Immature natural killer cell (primary cell): ENCODE measurements around the gene RASSF8. TPM values are rescaled to one million over a fixed set of nuclear protein-coding genes. Genes with fewer than 3 reads are reported as not detected.

Source experiments
- DNase-seq, 3 donors: peaks; one replicate each; pipeline ENCODE4 v3.0.0; 2022; ENCODE audit warnings: mixed read lengths in 1 of 3
- H3K27ac Mint-ChIP-seq, 6 donors: one replicate each; pipeline ENCODE4 v1.8.0; 2020; ENCODE audit warnings: mixed read lengths in 6 of 6, mild to moderate bottlenecking in 5 of 6, inconsistent platforms in 4 of 6, moderate library complexity in 3 of 6
- H3K27me3 Mint-ChIP-seq, 3 donors: one replicate each; pipeline ENCODE4 v1.8.0; 2020 to 2021; ENCODE audit warnings: low read depth in 3 of 3, mild to moderate bottlenecking in 3 of 3, mixed read lengths in 3 of 3, moderate library complexity in 3 of 3, inconsistent platforms in 1 of 3
- H3K36me3 Mint-ChIP-seq, 3 donors: one replicate each; pipeline ENCODE4 v1.8.0; 2020; ENCODE audit warnings: mixed read lengths in 3 of 3, inconsistent platforms in 2 of 3, mild to moderate bottlenecking in 2 of 3
- H3K4me1 Mint-ChIP-seq, 2 donors: one replicate each; pipeline ENCODE4 v1.8.0; 2020; ENCODE audit warnings: inconsistent platforms in 2 of 2, mild to moderate bottlenecking in 2 of 2, mixed read lengths in 2 of 2, moderate library complexity in 1 of 2
- H3K4me3 Mint-ChIP-seq, 5 donors: one replicate each; pipeline ENCODE4 v1.8.0; 2020; ENCODE audit warnings: mild to moderate bottlenecking in 5 of 5, mixed read lengths in 5 of 5, inconsistent platforms in 3 of 5, moderate library complexity in 3 of 5
- H3K9me3 Mint-ChIP-seq, 6 donors: one replicate each; pipeline ENCODE4 v1.8.0; 2020; ENCODE audit warnings: mild to moderate bottlenecking in 6 of 6, mixed read lengths in 6 of 6, inconsistent platforms in 4 of 6, moderate library complexity in 3 of 6
- polyA plus RNA-seq, 3 donors: library from polyadenylated mRNA; unstranded; fragments of 300-500 nt; fragmentation: Illumina TruSeq; gene quantifications; one replicate each; pipeline ENCODE4 v1.2.3, GENCODE V29; 2021

Gene RASSF8
- polyA plus RNA-seq, 3 donors from 2014 or later, result 0.30 to 1.3 TPM; not detected in 1

DNA sequence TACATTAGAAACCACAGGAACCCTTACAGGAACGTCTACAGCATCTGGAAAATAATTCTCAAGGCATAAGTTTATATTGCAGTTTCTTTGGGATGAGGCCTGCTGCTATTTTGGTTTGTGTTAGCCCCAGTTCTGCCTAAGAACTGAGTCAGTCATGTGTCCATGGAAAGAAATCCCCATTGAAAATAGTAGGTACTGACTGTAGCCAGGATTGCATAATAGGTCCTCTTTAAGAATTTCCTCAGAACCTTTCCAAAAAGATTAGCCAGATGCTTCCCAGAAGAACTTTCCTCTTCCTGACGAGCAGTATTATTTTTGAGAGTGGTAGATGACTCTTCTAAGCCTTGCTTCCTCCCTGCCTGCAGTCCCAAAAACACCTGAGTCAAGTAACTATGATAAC lies 52.6 kb downstream of the RASSF8 start:
- Mint-ChIP-seq H3K9me3 (no peaks in the 10 kb centered on the region), H3K27me3 (peaks cover 0 to 2% (median 2%) of the 10 kb centered on the region in 3 donors), H3K4me3 (no peak overlapping the region), H3K27ac (no peak overlapping the region), H3K36me3 (no peaks in the 10 kb centered on the region), H3K4me1 (no peaks in the 10 kb centered on the region)
- no peak for DNase-seq

- H3K4me3 Mint-ChIP-seq, result no peak overlapping the region
- H3K36me3 Mint-ChIP-seq, result no peaks in the 10 kb centered on the region
- no peak overlapping the region for H3K27ac Mint-ChIP-seq
- no peaks in the 10 kb centered on the region for H3K9me3 Mint-ChIP-seq
- DNase-seq, result no peak
- H3K27me3 Mint-ChIP-seq, result peaks cover 3 to 4% (median 4%) of the 10 kb centered on the region in 3 donors
- no peaks in the 10 kb centered on the region for H3K4me1 Mint-ChIP-seq
Measured at GRCh38 chr12:26014085-26014484, 55.6 kb downstream of the RASSF8 start.

GRCh38 chr12:26016516-26016915 lies 58.0 kb downstream of the RASSF8 start:
- Mint-ChIP-seq H3K9me3 (no peaks in the 10 kb centered on the region), H3K36me3 (no peaks in the 10 kb centered on the region), H3K4me3 (no peak overlapping the region), H3K4me1 (no peaks in the 10 kb centered on the region), H3K27me3 (peaks cover 3 to 4% (median 3%) of the 10 kb centered on the region in 3 donors), H3K27ac (no peak overlapping the region)
- DNase-seq, result no peak

DNA sequence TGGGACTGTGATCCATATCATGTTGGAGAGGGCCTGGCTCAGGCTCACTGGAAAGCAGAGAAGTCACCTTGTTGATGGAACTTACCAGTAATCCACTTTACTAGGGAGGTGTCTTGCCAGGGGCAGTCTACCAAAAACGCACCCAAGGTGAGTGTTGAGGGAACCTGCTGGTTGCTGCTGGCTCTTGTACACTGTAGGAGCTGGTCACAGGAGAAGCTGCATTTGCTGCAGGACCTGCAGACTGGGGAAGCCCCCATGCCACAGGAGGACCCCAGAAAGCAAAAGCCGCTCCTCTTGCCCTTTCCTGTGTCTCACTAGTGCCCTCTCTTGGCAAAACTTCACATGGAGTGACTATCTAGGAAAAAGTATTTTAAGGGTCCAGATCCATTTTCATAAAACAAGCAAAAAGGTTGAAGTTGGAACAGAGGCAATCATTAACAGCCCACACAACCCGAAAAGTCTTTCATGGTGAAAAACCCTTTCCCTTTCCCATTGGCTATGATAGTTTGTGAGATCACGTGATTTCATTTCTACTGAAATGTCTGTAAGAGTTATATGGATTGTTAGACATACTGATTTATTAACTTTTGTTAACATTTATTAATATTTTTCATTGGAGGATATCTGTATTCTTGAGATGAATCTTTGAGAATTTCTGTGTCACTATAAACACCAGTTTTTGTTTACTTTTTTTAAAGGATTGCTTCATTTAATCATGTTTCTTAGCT lies 59.2 kb downstream of the RASSF8 start:
- Mint-ChIP-seq H3K27me3 (peaks cover 2 to 3% (median 3%) of the 10 kb centered on the region in 3 donors), H3K27ac (no peak overlapping the region)
- peak in 2 of 3 donors; percentile 3 to 4 for DNase-seq

DNA sequence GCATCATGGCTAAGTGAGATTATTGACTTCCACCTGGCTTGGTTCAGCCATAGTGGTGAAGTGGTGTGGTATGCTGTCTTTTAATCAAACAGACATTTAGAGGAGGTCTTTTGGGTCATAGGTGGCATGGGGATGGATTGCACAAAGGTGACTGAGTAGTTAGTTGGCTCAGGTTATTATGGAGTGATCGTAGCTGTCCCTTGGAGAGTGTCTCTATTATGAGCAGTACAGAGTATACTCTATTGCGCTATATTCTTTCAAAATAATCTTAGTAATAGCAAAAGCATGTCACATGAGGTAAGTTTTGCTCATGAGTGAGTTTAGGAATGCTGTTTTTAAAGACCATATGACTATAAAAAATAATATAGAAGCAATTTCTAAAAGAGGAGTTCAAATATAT lies 60.4 kb downstream of the RASSF8 start:
- no peaks in the 10 kb centered on the region for H3K4me1 Mint-ChIP-seq
- no peak for DNase-seq
- H3K36me3 Mint-ChIP-seq, result no peaks in the 10 kb centered on the region
- no peak overlapping the region for H3K27ac Mint-ChIP-seq
- no peaks in the 10 kb centered on the region for H3K9me3 Mint-ChIP-seq
- no peak overlapping the region for H3K4me3 Mint-ChIP-seq
- peaks cover 2 to 3% (median 3%) of the 10 kb centered on the region in 3 donors for H3K27me3 Mint-ChIP-seq

More for the DNA sequence above, 59.2 kb downstream of the RASSF8 start:
- Mint-ChIP-seq H3K4me3 (no peak overlapping the region), H3K36me3 (no peaks in the 10 kb centered on the region), H3K4me1 (no peaks in the 10 kb centered on the region), H3K9me3 (no peaks in the 10 kb centered on the region)

DNA sequence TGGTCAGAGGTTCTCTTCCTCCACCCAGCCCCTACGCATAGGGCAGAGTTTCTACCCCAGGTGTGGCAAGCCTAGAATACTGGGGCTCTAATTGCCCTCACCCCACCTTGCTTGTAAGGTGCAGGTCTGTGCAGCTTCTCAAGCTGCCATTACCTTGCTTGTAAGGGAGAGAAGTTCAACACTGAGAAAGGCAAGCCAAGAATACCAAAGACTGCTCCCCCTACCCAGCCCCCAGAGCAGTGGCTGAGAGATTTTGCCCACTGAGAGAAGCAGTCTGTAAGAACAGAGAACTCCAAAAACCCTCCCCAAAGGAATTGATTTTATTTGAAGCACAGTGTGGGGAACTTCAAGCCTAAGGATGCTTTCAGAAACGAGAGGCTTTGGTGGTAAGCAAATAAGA lies 63.1 kb downstream of the RASSF8 start:
- H3K27ac Mint-ChIP-seq, result no peak overlapping the region
- DNase-seq, result no peak
- no peak overlapping the region for H3K4me3 Mint-ChIP-seq
- H3K4me1 Mint-ChIP-seq, result no peaks in the 10 kb centered on the region
- no peaks in the 10 kb centered on the region for H3K36me3 Mint-ChIP-seq
- peaks cover 0 to 3% (median 2%) of the 10 kb centered on the region in 3 donors for H3K27me3 Mint-ChIP-seq
- no peaks in the 10 kb centered on the region for H3K9me3 Mint-ChIP-seq

- Mint-ChIP-seq H3K9me3 (no peaks in the 10 kb centered on the region), H3K36me3 (no peaks in the 10 kb centered on the region), H3K4me1 (no peaks in the 10 kb centered on the region), H3K27ac (no peak overlapping the region), H3K27me3 (peaks cover 0 to 3% (median 2%) of the 10 kb centered on the region in 3 donors), H3K4me3 (no peak overlapping the region)
- DNase-seq, result no peak
Measured at GRCh38 chr12:26022043-26022442, 63.6 kb downstream of the RASSF8 start.

DNA sequence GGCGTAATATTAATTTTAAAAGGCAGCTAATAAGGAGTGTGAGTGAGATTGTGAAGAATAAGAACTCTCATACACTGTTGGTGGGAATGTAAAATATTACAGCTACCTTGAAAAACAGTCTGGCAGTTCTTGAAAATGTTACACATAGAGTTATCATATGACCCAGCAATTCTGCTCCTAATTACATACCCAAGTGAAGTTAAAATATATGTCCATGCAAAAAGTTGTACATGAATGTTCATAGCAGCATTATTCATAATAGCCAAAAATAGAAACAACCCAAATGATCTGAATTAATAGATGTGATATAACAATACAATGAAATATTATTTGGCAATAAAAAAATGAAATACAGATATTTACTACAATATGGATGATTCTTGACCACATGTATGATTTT lies 68.2 kb downstream of the RASSF8 start:
- Mint-ChIP-seq H3K27ac (no peak overlapping the region), H3K36me3 (no peaks in the 10 kb centered on the region), H3K9me3 (peaks cover 0 to 1% (median 0%) of the 10 kb centered on the region in 6 donors), H3K4me1 (no peaks in the 10 kb centered on the region), H3K4me3 (no peak overlapping the region), H3K27me3 (peaks cover 0 to 4% (median 0%) of the 10 kb centered on the region in 3 donors)
- no peak for DNase-seq

- DNase-seq, result no peak
- Mint-ChIP-seq H3K36me3 (no peaks in the 10 kb centered on the region), H3K4me1 (no peaks in the 10 kb centered on the region), H3K27ac (no peak overlapping the region), H3K9me3 (peaks cover 0 to 1% (median 0%) of the 10 kb centered on the region in 6 donors), H3K4me3 (no peak overlapping the region), H3K27me3 (peaks cover 0 to 4% (median 0%) of the 10 kb centered on the region in 3 donors)
Measured at GRCh38 chr12:26027401-26027800, 68.9 kb downstream of the RASSF8 start.

- H3K4me3 Mint-ChIP-seq, result no peak overlapping the region
- no peak overlapping the region for H3K27ac Mint-ChIP-seq
- no peaks in the 10 kb centered on the region for H3K36me3 Mint-ChIP-seq
- peaks cover 0 to 1% (median 0%) of the 10 kb centered on the region in 6 donors for H3K9me3 Mint-ChIP-seq
- H3K4me1 Mint-ChIP-seq, result no peaks in the 10 kb centered on the region
- peaks cover 0 to 4% (median 0%) of the 10 kb centered on the region in 3 donors for H3K27me3 Mint-ChIP-seq
- peak; percentile 1 to 20 (median 12) for DNase-seq
Measured at GRCh38 chr12:26028953-26029735, 70.7 kb downstream of the RASSF8 start.

DNA sequence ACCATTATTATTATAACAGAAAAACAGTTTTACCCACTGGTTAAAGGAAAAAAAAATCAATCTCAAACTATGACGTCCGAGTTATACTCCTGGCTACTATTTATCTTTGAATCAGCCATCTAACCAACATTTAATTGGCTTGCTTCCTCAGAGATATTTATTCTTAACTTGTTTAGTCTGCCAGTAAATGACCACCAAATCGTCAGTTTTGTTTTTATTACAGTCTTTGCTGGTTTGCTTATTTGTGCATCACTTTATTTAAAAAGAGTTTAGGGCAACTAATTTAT lies 71.2 kb downstream of the RASSF8 start:
- Mint-ChIP-seq H3K4me3 (no peak overlapping the region), H3K9me3 (peaks cover 0 to 1% (median 0%) of the 10 kb centered on the region in 6 donors), H3K27me3 (peaks cover 0 to 4% (median 0%) of the 10 kb centered on the region in 3 donors), H3K4me1 (no peaks in the 10 kb centered on the region), H3K27ac (no peak overlapping the region), H3K36me3 (no peaks in the 10 kb centered on the region)
- no peak for DNase-seq

DNA sequence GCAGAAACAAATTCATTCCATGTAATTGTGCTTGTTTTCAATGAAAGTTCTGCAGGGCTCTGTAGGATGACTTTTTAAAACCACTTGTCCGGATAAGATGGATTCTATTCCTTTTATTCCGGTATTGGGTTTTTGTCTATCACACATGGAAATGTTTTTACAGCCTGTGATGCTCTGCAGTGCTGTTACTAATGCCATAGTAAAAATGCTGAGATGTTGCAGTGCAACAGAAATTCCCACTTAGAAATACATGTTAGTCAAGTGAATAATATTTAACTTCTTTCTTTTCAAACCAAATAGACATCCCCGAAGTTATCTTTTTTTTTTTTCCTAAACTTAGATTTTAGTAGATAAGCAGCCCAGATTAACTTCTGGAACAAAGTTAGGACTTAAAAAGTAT lies 71.9 kb downstream of the RASSF8 start:
- Mint-ChIP-seq H3K9me3 (peaks cover 0 to 1% (median 0%) of the 10 kb centered on the region in 6 donors), H3K27me3 (peaks cover 0 to 4% (median 0%) of the 10 kb centered on the region in 3 donors), H3K4me1 (no peaks in the 10 kb centered on the region), H3K27ac (no peak overlapping the region), H3K4me3 (no peak overlapping the region), H3K36me3 (no peaks in the 10 kb centered on the region)
- DNase-seq, result no peak

GRCh38 chr12:26031318-26031717 lies 72.8 kb downstream of the RASSF8 start:
- peaks cover 0 to 4% (median 0%) of the 10 kb centered on the region in 3 donors for H3K27me3 Mint-ChIP-seq
- peaks cover 0 to 1% (median 0%) of the 10 kb centered on the region in 6 donors for H3K9me3 Mint-ChIP-seq
- H3K4me3 Mint-ChIP-seq, result no peak overlapping the region
- no peaks in the 10 kb centered on the region for H3K36me3 Mint-ChIP-seq
- no peak for DNase-seq
- H3K4me1 Mint-ChIP-seq, result no peaks in the 10 kb centered on the region
- H3K27ac Mint-ChIP-seq, result no peak overlapping the region

DNA sequence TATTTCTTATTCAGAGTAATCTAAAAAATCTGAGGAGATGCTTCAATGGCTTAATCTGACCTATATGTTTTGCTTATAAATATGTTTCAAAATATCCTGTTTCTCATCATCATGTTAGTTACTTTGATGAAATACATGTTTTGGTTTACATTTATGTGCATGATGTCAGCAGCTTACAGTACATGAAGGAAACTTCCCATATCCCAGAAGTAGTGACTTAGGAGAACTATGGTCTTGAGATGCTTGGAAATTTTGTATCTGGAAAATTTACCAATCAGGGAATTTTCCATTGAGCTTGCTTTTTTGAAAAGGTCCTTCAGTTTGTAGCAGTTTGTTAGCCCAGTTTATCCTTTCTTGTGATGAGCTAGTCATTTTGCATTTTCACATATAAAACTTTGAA lies 73.3 kb downstream of the RASSF8 start:
- H3K4me1 Mint-ChIP-seq, result no peaks in the 10 kb centered on the region
- no peaks in the 10 kb centered on the region for H3K36me3 Mint-ChIP-seq
- DNase-seq, result no peak
- H3K4me3 Mint-ChIP-seq, result no peak overlapping the region
- H3K9me3 Mint-ChIP-seq, result peaks cover 0 to 1% (median 0%) of the 10 kb centered on the region in 6 donors
- no peak overlapping the region for H3K27ac Mint-ChIP-seq
- H3K27me3 Mint-ChIP-seq, result peaks cover 0 to 4% (median 0%) of the 10 kb centered on the region in 3 donors
